ENCODE data around the gene ECHDC3. TPM values are rescaled to one million over a fixed set of nuclear protein-coding genes. Genes with fewer than 3 reads are reported as not detected.

ECHDC3 gene
- total and polyA plus RNA-seq, 2 of the 13 experiments (the other 11 are each of a cell fraction or from before 2014, with no cell fraction given): not detected

- TF ChIP-seq POLR2G (IDR thresholded peaks at IDR 0.05; ENCODE audit: low read depth, low read length): peak; percentile 16; the same call in 1 of the 2 replicates
- TF ChIP-seq, protein P1, sequence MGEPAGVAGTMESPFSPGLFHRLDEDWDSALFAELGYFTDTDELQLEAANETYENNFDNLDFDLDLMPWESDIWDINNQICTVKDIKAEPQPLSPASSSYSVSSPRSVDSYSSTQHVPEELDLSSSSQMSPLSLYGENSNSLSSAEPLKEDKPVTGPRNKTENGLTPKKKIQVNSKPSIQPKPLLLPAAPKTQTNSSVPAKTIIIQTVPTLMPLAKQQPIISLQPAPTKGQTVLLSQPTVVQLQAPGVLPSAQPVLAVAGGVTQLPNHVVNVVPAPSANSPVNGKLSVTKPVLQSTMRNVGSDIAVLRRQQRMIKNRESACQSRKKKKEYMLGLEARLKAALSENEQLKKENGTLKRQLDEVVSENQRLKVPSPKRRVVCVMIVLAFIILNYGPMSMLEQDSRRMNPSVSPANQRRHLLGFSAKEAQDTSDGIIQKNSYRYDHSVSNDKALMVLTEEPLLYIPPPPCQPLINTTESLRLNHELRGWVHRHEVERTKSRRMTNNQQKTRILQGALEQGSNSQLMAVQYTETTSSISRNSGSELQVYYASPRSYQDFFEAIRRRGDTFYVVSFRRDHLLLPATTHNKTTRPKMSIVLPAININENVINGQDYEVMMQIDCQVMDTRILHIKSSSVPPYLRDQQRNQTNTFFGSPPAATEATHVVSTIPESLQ (CRISPR knock-in tag; conservative IDR thresholded peaks at IDR 0.05): no peak
- peak; percentile 87 for TF ChIP-seq ZBTB43 (CRISPR knock-in tag; conservative IDR thresholded peaks at IDR 0.05)
- TF ChIP-seq FOXC1 (CRISPR knock-in tag; IDR thresholded peaks at IDR 0.05; ENCODE audit: borderline replicate concordance): peak; percentile 58; the same call in 1 of the 2 replicates
- TF ChIP-seq, protein P2, sequence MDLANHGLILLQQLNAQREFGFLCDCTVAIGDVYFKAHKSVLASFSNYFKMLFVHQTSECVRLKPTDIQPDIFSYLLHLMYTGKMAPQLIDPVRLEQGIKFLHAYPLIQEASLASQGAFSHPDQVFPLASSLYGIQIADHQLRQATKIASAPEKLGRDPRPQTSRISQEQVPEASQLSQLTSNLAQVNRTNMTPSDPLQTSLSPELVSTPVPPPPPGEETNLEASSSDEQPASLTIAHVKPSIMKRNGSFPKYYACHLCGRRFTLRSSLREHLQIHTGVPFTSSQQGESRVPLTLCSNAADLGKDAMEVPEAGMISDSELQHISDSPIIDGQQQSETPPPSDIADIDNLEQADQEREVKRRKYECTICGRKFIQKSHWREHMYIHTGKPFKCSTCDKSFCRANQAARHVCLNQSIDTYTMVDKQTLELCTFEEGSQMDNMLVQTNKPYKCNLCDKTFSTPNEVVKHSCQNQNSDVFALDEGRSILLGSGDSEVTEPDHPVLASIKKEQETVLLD (CRISPR knock-in tag; IDR thresholded peaks at IDR 0.05; ENCODE audit: low read depth): no peak
- peak; percentile 82 for TF ChIP-seq ZNF761 (CRISPR knock-in tag; conservative IDR thresholded peaks at IDR 0.05)
- 0 out of 2 replicates have a peak, but pooled peaks have one; percentile 28 for TF ChIP-seq ZNF543 (CRISPR knock-in tag; IDR thresholded peaks at IDR 0.05)
- peak; percentile 95 for TF ChIP-seq ZBTB26 (CRISPR knock-in tag; IDR thresholded peaks at IDR 0.05; ENCODE audit: borderline replicate concordance)
- peak; percentile 46; the same call in 1 of the 2 replicates for TF ChIP-seq KDM4B (CRISPR knock-in tag; IDR thresholded peaks at IDR 0.05)
- TF ChIP-seq ZNF12 (CRISPR knock-in tag; IDR thresholded peaks at IDR 0.05): peak; percentile 42; the same call in 1 of the 2 replicates
- no peak for TF ChIP-seq HOXA9 (CRISPR knock-in tag; IDR thresholded peaks at IDR 0.05; ENCODE audit: borderline replicate concordance)
- TF ChIP-seq, protein P3, sequence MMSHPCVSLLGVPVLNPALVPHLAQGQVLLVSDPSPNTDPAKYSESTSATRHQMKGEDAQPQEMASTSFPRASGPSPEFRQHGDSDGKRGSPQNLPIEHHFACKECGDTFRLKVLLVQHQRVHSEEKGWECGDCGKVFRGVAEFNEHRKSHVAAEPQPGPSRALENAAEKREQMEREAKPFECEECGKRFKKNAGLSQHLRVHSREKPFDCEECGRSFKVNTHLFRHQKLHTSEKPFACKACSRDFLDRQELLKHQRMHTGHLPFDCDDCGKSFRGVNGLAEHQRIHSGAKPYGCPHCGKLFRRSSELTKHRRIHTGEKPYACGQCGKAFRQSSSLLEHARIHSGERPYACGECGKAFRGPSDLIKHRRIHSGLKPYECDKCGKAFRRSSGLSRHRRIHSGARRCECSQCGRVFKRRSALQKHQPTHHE (CRISPR knock-in tag; IDR thresholded peaks at IDR 0.05; ENCODE audit: borderline replicate concordance): no peak
- TF ChIP-seq SOX13 (IDR thresholded peaks at IDR 0.05): peak; percentile 79
- peak in 1 of 2 experiments; percentile 91; a peak in 2 of 4 replicates for TF ChIP-seq SOX13 (CRISPR knock-in tag; conservative IDR thresholded peaks at IDR 0.05 in 1 of 2, IDR thresholded peaks at IDR 0.05 in 1 of 2)
- TF ChIP-seq, protein P4, sequence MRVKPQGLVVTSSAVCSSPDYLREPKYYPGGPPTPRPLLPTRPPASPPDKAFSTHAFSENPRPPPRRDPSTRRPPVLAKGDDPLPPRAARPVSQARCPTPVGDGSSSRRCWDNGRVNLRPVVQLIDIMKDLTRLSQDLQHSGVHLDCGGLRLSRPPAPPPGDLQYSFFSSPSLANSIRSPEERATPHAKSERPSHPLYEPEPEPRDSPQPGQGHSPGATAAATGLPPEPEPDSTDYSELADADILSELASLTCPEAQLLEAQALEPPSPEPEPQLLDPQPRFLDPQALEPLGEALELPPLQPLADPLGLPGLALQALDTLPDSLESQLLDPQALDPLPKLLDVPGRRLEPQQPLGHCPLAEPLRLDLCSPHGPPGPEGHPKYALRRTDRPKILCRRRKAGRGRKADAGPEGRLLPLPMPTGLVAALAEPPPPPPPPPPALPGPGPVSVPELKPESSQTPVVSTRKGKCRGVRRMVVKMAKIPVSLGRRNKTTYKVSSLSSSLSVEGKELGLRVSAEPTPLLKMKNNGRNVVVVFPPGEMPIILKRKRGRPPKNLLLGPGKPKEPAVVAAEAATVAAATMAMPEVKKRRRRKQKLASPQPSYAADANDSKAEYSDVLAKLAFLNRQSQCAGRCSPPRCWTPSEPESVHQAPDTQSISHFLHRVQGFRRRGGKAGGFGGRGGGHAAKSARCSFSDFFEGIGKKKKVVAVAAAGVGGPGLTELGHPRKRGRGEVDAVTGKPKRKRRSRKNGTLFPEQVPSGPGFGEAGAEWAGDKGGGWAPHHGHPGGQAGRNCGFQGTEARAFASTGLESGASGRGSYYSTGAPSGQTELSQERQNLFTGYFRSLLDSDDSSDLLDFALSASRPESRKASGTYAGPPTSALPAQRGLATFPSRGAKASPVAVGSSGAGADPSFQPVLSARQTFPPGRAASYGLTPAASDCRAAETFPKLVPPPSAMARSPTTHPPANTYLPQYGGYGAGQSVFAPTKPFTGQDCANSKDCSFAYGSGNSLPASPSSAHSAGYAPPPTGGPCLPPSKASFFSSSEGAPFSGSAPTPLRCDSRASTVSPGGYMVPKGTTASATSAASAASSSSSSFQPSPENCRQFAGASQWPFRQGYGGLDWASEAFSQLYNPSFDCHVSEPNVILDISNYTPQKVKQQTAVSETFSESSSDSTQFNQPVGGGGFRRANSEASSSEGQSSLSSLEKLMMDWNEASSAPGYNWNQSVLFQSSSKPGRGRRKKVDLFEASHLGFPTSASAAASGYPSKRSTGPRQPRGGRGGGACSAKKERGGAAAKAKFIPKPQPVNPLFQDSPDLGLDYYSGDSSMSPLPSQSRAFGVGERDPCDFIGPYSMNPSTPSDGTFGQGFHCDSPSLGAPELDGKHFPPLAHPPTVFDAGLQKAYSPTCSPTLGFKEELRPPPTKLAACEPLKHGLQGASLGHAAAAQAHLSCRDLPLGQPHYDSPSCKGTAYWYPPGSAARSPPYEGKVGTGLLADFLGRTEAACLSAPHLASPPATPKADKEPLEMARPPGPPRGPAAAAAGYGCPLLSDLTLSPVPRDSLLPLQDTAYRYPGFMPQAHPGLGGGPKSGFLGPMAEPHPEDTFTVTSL (CRISPR knock-in tag; IDR thresholded peaks at IDR 0.05; ENCODE audit: borderline replicate concordance): peak; percentile 88; the same call in 1 of the 2 replicates
These were observed 42.6 kb upstream of the ECHDC3 start (continued) for GRCh38 chr10:11699550-11700097.

All from HepG2 (cell line).